Measurements from ENCODE around the gene C10orf143.

The C10orf143 gene

DNA sequence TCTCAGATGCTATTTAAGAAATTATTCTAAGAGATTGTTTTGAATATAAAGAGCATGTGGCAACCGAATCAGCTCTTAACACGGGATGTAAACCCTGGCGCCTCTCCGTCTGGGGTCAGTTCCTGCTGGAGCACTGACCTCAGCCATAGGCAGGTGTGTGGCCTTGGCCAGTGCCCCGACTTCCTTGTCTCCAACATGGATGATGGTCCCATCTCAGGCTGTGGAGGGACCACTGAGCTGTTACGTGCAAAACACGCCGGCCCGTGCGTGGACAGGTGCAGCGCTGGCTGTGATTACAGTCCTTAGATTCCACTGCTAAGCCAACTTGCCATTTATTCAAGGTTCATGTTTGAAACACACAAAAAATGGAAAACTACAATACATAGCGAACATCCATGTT, 59.9 kb downstream of the C10orf143 start:
- DNase-seq = no peak

DNA sequence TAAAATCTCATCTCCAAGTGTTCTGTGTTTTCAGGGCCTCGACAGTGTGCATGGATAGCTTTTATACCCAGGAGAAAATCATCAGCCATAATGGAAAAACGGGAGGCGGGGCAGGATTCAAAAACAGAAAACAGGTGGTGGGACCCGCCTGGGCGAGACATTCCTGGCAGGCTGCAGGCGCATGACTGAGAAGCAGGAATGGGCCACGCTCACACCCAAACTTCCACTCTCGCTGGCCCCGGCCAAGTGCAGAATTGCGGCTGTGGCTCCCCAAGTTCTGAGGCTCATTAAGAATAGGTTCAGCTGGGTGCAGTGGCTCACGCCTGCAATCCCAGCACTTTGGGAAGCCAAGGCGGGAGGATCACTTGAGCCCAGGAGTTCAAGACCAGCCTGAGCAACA, 60.6 kb downstream of the C10orf143 start:
- no peak for DNase-seq

DNA sequence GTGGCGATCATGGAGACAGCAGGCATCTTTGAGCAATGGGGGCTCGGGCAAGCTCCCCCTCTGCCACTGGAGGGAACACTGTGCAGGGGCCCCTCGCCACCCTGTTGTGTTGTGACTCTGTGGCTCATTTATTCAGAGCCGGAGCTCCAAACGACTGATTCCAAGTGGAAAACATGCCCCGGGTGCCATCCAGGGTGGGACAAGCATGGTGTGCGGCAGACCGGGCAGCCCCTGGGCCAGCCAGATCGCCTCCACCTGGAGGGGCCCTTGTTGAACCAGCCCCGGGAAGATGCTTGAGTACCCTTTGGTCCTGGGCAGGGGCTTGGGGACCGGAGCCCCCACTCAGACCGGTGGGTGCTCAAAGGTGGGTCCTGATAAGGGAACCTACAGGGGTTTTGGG, 61.4 kb downstream of the C10orf143 start:
- no peak for DNase-seq

DNA sequence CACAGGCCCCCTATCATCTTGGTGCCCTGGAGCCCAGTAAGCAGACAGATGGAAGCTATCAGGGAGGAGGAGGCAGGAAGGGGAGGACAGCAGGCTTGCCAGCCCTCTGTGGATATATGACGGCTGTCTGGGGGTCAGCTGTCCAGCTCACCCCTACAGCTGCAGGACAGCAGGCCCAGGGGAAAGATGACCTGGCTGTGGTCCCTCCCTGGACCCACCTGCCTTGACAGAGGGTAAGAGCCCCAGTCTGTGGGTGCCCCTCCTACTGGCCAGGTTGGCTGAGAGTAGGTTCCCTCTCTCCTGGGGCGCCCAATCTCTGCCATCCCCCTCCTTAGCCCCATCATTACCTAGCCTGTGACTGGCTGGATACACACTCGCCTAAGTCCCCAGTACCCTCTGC, 62.5 kb downstream of the C10orf143 start:
- no peak for DNase-seq

DNA sequence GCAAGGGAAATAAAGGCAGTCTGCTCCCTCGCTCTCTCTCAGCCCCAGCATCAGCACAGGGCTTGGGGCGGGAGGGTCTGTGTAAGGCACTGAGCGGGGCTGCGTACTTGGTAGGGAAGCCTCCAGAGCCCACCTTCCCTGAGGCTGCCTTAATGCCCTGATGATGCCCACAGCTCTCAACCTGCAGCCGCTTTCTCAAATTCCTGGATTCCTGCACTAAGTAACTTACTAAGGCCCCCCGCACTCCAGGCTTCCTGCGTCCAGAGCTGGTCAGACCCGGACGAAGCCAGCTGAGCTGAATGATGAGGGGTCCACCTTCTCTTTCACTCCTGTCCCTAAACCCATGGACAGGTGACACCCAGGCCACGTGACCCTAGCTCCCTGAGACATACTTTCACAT, 63.3 kb downstream of the C10orf143 start:
- no peak for DNase-seq

DNA sequence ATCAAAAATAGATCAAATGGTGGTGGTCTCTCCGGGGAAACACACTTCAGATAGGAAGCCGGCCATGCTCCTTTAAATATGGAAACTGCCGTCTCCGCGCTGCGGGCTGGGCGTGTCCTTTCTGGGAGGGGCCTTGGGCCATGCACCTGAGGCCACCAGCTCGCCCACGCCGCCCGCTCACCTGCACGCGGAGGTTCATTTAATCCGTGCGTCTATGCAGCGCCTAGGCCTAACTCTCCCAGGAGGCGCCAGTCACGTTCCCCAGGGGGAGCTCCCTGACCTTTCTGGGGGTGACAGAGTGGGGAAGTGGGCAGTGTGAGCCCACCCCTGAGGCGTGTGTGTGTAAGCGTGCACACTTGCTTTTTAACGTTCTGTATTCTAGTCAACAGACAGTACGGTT, 64.0 kb downstream of the C10orf143 start:
- no peak for DNase-seq

DNA sequence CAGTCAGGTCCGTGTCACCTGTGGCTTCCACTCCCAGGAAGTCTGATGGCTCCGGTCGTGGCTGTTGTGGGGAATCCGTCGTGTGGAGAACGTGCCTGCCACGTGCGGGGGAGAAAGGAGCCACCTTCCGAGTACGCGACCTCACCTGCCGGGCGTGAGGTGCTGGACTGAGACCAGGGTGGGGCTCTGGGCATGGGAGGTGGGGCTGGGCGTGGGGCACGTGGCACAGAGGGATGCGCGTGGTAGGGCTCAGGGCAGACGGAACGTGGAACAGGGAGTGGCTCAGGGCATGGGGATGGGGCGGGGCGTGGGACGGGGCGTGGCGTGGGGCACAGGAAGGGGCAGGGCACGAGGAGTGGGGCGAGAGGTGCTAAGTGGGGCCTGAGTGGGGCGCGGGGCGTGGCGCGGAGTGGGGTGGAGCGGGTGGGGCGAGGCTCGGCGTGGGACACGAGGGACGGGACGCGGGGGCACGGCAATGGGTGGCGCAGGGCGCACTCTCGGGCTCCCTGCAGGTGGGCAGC, 64.8 kb downstream of the C10orf143 start:
- no peak for DNase-seq

DNA sequence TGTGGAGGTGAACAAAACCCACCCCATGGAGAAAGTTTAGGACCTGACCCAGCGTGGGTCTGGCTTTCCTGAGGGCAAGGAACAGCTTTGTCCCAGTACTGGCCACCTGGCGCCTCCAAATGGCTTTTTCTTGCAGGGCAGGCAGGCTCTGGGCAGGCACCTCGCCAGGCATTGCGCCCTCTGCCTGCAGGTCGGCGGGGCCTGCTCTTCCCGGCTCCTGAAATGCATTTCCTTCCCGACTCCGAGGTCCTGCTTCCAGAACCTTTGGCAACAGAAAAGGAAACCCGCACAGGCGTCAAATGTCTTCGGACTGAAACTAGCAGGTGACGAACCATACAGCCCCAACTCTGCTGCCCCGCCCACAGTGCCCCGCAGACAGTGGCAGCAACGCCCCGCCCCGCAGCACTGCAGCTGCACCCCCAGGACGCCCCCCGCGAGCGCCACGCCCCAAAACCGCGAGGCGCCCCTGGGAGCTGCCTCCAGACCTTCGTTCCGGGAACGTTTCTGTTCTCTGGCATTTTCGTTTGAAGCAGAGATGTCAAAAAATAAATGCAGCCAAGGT, 65.5 kb downstream of the C10orf143 start:
- no peak for DNase-seq

DNA sequence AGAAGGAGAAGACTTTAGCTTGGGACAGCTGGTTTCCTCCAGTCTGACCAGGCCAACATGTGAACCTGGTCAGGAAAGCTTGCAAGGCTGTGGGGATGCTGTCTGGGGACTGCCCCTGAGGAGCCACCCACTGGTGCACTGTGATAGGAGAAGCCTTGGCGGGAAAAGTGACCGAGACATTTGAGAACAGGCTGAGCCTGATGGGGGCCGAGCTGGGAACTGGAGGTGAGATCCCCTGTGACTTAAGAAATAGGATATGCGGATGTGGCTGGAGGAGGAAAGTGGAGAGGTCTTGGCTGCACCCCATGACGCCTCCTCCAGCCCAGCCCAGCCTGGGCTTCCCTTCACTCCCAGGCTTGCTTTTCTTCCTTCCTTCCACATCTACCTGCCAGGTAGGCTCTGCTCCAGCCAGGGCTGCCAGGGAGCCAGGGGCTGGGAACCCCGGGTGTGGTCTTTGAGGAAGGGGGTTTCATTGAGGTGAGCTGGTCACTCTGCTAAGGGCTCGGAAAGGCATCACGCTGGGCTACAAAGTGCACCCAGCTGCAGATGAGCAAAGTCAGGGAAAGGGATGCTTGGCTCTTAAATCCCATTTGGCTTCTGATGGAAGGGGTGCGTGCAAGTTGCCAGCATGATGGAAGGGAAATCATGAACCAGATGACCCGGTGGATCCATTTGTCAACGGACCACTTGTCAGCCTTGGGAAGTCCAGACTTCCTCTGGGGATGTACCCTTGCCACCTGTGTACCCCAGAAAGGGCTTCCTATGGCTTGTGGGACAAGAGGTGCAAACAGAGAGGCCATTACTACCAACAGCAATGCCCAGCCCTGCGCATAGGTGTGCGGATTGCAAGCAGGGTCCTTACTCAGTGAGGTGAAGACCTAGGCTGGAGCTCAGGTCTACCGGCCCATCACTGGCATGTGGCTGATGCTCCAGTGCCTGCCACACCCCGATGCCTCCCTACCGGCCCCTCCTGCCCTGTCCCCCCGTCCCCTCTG, 66.3 kb downstream of the C10orf143 start:
- no peak for DNase-seq

DNA sequence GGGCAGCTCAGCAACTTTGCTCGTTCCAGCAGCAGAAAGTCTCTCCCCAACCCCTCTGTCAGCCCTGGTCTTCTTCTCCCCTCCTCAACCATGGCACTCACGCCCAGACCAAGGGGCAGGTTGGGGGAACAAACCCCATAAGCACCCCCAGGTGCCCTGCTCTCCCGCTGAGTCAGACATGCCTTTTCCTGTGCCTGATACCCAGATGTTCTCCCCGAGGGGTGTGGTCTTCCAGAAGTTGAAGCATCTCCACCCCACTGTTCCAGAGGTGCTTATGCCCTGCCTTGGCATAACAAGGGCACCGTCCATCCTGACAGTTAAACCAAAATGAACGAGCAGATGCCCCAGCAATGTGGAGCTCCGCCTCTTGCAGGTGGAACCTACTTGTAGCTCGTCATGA, 67.1 kb downstream of the C10orf143 start:
- DNase-seq = no peak

DNA sequence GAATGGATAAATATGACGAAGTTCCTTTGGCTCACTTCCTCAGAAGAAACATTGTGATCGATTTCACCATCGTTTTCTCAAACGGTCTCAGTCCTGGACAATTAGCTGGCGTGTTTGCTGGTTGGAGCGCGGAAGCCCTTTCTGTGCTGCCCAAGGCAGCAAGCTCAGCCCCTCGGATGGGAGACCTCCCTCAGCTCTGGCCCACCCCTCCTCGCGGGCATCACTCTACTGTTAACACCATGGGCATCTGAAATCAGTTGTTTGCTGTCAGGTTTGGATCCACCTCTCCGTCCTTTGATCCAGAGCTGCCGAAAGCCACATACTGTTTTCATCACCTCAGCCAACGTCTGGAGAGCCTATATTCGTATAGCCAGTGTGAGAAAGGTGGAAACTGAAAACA, 68.2 kb downstream of the C10orf143 start:
- DNase-seq = no peak

DNA sequence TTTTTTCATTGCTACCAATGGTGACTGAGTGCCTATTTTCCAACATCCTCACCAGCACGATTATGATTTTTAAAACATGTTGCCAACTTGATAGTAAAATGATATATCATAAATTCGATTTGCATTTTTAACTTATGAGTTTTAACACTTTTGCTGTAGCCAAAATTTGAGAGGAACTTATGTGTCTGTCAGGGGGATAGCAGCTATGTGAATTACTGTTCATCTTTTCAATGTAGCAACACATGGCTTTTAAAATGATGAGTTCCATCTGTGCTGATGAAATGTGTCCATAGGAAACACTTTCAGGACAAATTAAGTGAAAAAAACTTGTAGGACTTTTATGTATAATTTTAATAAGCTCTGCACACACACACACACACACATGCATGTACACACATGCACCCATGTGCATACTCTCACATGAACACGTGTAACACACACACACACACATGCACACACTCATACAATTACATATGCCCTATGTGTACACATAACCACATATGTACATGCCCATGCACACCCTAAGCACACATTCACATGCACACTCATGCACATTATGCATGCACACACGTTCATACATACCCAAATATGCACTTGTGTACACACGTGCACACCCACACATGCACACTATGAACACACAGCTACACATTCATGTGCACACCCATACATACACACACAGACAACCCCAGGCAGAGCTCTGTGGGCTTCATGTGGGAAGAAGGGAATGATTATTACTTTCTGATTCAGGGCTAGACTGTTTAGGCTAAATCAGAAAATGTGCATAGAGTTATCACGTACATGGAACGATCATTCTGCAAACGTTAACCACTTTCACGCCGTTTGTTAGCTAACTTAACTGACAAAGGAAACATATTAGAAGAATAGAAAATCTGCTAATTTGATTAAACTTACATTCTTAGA, 68.9 kb downstream of the C10orf143 start:
- no peak for DNase-seq

DNA sequence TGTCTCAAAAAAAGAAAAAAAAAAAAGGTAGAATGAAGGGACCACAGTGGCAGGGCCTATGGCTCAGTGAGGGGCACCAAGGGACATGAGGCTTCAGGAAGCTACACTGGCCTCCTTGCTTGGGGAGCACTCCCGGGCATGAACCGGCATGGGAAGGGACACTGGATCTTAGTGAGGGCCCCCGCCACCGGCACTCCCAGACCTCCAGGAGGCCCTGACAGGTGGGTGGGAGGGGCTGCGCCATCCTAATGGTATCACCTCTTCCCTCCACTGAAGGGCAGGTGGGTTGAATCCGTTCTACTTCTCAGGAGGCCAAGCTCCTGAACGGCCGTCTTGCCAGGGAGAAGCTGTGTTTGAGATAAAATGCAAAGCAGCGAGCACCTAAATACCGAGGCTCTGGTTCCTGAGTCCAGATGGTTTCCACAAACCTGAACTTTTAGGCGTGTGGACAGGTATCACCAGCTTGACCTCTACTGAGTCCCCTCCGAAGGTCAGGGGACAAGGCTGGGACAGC, 69.8 kb downstream of the C10orf143 start:
- DNase-seq = no peak

DNA sequence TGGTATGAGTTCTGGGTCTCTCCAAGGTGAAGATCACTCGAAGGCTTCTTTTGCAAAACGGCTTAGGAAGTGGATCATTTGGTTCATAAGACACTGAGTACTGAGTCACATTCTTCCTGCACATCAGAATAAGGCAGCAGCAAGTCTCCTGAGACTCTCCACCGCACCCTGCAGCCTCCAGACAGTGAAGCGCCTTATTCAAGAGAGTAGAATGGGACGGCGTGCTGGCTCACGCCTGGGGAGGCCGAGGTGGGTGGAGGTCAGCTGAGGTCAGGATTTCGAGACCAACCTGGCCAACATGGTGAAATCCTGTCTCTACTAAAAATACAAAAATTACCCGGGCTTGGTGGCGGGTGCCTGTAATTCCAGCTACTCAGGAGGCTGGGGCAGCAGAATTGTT, 70.3 kb downstream of the C10orf143 start:
- DNase-seq = no peak

DNA sequence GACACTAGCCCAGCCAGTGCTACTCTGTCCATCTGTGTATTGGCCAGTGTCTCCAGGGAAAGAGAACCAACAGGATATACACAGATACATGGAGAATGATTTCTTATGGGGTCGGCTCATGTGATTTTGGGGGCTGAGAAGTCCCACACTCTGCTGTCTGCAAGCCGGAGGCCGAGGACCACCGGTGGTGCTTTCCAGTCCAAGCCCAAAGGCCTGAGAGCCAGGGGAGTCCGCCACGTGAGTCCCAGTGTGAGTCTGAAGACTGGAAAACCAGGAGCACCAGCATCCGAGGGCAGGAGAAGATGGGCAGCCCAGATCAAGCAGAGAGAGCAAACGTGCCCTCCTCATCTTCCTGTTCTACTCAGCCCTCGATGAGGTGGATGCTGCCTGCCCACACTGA, 71.5 kb downstream of the C10orf143 start:
- DNase-seq = no peak

DNA sequence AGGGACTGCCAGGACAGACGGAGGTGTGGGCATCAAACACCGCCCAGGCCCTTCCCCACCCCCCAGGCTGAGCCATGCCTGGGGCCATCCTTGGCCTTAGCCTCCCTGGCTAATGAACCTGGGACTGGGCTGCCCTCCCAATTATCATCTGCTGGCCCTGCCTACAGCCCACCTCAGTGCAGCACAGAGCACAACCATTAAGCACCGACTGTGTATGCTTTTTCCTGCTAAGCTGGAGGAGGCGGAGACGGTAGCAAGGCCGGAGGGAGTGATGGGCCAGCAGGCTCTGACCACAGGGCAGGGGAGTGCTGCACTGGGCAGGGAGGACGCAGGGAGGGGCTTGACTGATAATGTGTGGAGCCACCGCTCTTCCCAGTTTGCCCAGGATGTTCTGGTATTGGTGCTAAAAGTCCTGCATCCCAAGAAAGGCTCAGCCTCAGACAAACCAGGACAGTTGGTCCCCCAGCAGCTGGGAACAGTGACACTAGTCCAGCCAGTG, 72.0 kb downstream of the C10orf143 start:
- no peak for DNase-seq

DNA sequence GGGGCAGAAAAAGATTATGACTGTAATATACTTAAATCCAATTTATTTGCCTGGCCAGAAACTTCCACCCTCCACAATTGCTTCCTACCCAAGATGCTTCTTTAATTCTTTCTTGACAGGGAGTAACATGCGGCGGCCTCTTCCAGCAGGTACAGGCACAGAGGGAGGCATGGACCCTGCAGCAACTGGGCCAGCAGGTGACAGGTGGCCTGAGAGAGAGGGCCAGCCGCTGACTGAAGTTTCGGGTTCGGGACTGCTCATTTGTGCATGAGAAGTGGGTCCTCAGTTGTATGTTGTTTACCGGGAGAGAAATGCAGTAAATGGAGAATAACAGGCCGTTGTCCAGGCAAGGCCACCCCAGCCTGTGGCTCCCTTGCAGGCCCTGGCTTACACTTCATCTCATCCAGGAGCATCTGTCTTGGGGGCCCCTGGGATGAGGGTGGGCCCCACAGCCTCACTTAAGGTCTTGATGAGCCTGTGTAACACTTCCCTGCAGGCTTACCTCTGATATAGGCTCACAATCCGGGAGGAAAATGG, 72.5 kb downstream of the C10orf143 start:
- no peak for DNase-seq

DNA sequence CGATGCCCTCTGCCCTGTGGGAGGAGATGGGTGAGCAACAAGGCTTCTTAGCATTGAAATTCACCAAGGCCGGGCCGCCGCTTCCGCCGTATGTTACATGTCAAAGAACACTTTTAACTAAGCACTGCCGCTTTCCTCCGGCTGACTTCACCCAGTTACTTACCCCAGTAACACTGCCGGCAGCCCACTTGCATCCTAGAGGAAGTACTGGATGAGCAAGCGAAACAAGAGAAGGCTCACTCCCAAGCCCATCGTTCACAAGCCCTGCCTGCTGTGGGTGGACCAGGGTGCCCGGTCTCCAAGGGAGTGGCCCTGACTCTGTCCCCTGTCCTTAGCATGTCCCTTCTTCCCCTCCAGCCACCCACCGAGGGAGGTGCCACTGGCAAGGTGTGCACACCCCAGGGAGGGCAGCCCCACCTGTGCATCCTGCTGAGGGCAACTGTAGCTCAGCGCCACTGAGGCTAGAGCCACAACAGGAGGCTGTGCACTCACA, 73.4 kb downstream of the C10orf143 start:
- no peak for DNase-seq

DNA sequence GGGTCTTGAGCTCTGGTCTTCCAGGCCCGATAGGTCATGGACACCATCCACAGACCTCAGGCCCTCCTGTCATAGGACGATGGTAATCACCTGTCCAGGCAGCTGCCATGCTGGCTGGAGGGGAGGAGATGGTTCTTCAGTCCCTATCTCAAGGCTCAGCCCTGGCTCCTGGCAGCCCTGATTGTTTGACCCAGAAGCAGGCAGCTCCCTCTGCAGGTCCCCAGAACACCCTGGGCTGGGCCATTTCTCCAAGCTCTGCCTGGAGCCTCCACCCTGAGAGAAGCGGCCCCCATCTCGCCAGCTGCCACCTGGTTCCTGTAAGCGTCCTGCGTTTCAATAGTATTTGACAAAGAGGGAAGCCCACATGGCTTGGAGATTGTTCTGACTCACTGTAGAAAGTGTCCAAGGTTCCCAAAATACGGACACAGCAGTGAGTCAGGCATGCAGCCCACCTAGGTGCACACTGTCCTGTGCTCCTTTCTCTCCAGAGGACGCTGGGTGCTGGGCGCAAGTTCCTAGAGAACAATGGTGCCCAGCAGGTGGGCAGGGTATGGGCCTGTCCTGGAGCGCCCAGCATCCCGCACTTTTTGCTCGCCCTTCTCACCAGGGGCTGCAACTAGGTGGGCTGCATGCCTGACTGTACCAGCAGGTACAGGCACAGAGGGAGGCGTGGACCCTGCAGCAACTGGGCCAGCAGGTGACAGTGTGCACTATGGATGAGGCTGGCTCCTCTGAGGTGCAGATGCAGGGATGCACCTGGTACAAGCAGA, 74.1 kb downstream of the C10orf143 start:
- DNase-seq = no peak

DNA sequence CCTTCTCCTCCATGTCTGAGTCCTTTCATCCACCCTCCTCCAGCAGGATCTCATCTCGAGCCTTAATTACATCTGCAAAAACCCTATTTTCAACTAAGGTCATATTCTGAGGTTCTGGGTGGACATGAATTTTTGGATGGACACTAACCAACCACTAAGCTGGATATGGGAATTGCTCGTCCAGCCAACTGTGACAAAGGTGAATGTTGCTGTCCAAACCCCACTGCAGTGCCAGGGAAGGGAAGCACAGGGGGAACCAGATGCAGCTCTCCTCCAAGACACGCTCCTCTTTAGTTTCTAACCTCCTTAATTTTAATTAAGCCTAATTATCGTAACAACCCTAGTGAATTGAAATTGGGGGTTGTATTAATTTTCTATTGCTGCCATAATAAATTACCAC, 81.4 kb downstream of the C10orf143 start:
- DNase-seq = no peak

DNA sequence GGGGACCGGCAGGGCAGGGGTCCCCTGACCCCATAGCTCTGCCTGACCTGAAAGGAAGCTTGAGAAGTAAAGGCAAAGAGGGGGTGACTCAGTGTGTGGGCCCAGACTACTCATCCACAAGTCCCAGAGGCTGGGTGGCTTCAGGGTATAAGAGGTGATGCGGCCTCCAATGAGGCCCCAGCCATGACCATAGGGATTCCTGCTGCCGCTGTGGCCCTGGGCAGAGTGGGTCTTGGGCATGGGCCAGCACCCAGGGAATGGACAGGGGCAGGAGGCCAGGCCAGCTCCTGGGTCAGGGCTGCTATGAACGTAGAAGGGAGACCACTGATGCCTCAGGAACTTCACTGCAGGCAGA, 82.2 kb downstream of the C10orf143 start:
- DNase-seq = no peak

All from activated CD4-positive, alpha-beta T cell treated with anti-CD3 and anti-CD28 coated beads, Interleukin-2, amount 50 U/mL, for 1 hour (primary cell).